Mucosa of stomach (tissue), 1 donor: ENCODE results near the gene GPR75.

ENCODE experiments used
- H3K27me3 ChIP-seq: one replicate; pipeline ENCODE4 v1.7.0; 2013; ENCODE audit warnings: mild to moderate bottlenecking, low read length; ENCODE audit not compliant: control insufficient read depth, insufficient read depth
- H3K36me3 ChIP-seq: one replicate; pipeline ENCODE4 v1.7.0; 2013; ENCODE audit warnings: low read length; ENCODE audit not compliant: control insufficient read depth, insufficient read depth
- H3K4me1 ChIP-seq: one replicate; pipeline ENCODE4 v1.7.0; 2013; ENCODE audit warnings: mild to moderate bottlenecking, low read length; ENCODE audit not compliant: control insufficient read depth, insufficient read depth
- H3K4me3 ChIP-seq: one replicate; pipeline ENCODE4 v1.7.0; 2013; ENCODE audit warnings: low read length
- H3K9ac ChIP-seq: one replicate; pipeline ENCODE4 v1.7.0; 2013; ENCODE audit warnings: mild to moderate bottlenecking, low read length, moderate library complexity
- H3K9me3 ChIP-seq: one replicate; pipeline ENCODE4 v1.7.0; 2013; ENCODE audit warnings: mild to moderate bottlenecking, low read length, moderate library complexity; ENCODE audit not compliant: control insufficient read depth
- donor health status: Pancreatic carcinoma.

Gene GPR75

DNA sequence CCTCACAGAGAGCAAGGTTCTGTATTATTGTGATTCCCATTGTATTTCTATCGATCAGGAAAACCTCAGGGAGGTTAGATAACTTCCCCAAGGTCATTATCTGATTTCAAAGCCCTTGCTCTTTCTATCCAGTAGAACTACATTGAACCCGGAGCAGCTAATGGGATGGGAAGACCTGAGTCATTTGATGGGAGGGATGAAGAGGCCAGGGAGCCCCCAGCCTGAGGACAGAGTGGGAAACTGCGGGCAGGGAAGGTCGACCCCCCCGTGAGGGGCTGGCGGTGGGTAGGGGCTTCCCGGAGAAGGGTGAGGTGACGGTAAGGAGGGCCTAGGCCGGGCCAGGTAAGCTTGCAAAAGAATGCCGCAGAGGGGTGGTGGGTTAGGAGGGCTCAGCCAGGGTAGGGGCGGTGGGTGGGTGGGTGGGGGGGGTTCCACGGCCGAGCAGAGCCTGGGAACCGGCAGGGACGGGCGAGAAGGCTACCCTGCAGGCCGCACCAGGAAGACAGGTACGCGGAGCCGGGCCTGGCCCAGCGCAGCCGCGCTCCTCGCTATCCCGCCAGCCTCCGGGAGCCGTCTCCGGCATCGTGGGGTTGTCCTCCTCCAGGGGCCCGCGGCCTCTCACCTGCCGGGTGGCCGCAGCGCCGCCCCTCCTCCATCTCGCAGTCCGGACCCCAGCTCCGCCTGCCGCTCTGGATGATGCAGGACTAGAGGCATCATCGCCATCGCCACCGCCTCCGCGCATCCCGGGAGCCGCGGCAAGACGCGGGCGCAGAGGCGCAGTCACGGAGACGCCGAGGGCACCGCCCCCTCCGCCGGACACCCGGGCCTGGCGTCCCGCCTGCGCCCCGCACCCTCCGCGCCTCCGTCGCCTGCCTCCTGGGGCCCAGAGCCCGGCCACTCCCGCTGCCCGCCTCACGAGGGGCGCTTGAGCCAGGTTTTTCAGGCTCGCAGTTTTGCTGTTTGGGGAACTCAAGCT is at the start of gene GPR75:
Gene GPR75 (minus strand): TSS at position 762 of the 976 bp plus-strand sequence. CDS start 5,211 bp downstream, outside the sequence.
- Histone ChIP-seq H3K27me3 (no peaks in the 10 kb centered on the region), H3K4me1 (peaks cover 4% of the 10 kb centered on the region), H3K9me3 (no peaks in the 10 kb centered on the region), H3K36me3 (no peaks in the 10 kb centered on the region), H3K9ac (no peak within 1 kb of the TSS), H3K4me3 (no peak within 1 kb of the TSS)

DNA sequence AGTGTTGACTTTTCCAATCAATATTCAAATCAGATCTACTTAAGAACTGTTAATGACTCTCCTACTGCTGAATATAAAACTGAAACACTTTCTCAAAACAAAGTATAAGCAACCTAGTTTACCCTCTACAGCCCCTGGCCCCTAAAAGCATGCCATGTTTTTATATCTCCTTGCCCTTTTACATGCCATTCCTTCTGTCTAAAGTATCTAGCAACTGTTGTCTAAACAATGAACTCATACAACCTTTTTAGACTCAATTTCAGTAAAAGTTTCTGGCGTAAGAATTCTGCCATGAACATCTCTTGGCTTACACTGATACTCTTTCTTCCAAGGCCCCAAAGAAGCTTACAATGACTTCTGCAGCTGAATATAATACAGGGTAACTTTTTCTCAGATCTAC is 47.8 kb upstream of the GPR75 start:
- no peak overlapping the region for H3K9ac ChIP-seq
- no peaks in the 10 kb centered on the region for H3K27me3 ChIP-seq
- H3K4me1 ChIP-seq: no peaks in the 10 kb centered on the region
- peaks cover 4% of the 10 kb centered on the region for H3K36me3 ChIP-seq
- no peaks in the 10 kb centered on the region for H3K9me3 ChIP-seq
- no peak overlapping the region for H3K4me3 ChIP-seq

DNA sequence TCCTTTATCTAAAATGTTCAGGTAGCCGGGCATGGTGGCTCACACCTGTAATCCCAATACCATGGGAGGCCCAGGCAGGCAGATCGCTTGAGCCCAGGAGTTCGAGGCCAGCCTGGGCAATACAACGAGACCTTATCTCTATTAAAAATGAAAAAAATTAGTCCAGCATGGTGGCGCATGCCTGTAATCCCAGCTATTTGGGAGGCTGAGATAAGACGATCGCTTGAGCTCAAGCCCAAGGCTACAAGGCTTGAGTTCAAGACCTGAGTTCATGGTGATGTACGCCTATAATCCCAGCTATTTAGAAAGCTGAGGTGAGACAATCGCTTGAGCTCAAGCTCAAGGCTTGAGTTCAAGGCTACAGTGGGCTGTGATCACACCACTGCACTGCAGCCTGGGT is 45.6 kb upstream of the GPR75 start:
- Histone ChIP-seq H3K9me3 (no peaks in the 10 kb centered on the region), H3K4me3 (no peak overlapping the region), H3K9ac (no peak overlapping the region), H3K27me3 (no peaks in the 10 kb centered on the region), H3K36me3 (peaks cover 4% of the 10 kb centered on the region), H3K4me1 (no peaks in the 10 kb centered on the region)

DNA sequence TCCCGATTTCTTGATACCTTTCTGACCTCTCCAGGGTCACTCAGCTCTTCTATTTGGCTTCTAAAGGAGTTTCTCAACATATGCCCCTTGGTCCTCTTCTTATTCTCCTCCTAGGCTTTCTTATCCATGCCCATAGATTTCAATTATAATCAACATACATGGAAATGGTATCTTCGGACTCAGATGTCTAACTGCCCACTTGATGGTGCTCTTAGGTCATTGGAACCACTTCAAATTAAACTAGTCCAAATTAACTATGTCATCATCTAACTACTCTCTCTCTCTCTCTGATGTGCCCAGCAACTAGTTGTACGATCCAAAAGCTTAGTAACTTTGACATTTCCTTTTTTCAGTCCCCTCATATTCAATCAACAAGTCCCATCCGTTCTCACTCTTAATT is 43.2 kb upstream of the GPR75 start:
- Histone ChIP-seq H3K27me3 (no peaks in the 10 kb centered on the region), H3K4me1 (no peaks in the 10 kb centered on the region), H3K36me3 (peaks cover 9% of the 10 kb centered on the region), H3K4me3 (no peak overlapping the region), H3K9ac (no peak overlapping the region), H3K9me3 (no peaks in the 10 kb centered on the region)

DNA sequence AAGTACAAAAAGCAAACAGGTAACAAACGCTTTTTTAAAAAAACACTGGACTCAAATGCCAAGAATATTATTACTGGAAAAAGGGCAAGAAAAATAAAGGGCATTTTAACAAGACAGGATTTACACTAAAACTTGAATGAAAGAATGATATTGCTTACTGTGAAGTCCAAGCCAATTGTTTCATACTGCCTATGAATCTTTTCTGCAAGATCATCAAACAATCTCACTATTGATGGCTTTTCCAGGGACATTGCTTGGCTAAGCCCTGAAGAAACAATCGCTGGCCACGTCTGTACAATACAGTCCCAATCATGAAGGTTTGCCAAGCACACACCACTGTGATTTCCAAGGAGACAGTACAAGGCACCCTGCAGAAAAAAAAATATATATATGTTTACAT is 41.4 kb upstream of the GPR75 start:
- no peaks in the 10 kb centered on the region for H3K9me3 ChIP-seq

DNA sequence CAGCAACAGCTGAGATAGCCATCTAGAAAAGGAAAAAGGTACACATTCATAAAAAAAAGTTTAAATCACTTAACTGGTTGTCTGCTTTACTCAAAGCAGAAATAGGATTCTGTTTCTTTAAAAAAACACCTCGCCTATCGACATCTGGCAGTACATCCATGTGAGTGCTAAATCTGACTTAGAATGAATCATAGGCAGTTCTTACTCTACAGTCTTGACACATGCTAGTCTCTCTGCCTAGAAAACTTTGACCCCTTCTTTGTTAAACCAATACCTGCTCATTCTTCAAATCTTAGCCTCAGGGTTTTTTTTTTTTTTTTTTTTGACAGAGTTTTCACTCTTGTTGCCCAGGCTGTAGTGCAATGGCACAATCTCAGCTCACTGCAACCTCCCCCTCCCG is 37.1 kb upstream of the GPR75 start:
- Histone ChIP-seq H3K4me1 (peaks cover 5% of the 10 kb centered on the region), H3K36me3 (peaks cover 5% of the 10 kb centered on the region), H3K9me3 (no peaks in the 10 kb centered on the region), H3K4me3 (no peak overlapping the region), H3K27me3 (no peaks in the 10 kb centered on the region), H3K9ac (no peak overlapping the region)

More for the DNA sequence above, 41.4 kb upstream of the GPR75 start:
- Histone ChIP-seq H3K4me1 (peaks cover 5% of the 10 kb centered on the region), H3K27me3 (no peaks in the 10 kb centered on the region), H3K9ac (no peak overlapping the region), H3K36me3 (peaks cover 9% of the 10 kb centered on the region), H3K4me3 (no peak overlapping the region)

DNA sequence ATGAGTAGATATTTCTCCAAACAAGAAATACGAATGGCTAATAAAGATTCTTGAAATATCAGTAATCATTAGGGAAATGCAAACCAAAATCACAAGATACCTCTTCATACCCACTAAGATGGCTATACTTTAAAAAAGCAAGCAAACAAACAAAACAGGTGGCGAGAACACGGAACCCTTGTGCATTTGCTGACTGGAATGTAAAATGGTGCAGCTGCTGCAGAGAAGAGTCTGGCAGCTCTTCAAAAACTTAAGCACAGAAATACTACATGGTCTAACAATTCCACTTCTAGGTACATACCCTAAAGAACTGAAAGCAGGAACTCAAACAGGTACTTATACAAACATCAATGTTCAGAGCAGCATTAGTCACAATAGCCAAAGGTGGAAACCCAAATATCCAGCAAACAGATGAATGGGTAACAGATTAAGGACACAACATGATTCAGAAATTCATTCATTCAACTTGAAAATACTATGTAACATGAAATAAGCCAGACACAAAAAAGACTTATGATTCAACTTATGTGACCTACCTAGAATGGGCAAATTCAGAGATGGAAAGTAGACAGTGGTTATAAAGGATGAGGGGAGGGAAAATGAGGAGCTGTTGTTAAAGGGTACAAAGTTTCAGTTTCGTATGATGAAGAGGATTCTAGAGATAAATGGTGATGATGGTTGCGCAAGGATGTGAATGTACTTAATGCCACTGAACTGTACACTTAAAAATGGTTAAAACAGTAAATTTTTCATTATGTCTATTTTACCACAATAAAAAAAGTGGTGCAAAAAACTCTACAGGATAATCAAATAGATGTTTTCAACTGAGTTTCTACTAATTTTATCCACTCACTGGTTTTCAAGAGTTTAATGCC is 26.9 kb upstream of the GPR75 start:
- no peaks in the 10 kb centered on the region for H3K36me3 ChIP-seq
- H3K4me1 ChIP-seq: no peaks in the 10 kb centered on the region

DNA sequence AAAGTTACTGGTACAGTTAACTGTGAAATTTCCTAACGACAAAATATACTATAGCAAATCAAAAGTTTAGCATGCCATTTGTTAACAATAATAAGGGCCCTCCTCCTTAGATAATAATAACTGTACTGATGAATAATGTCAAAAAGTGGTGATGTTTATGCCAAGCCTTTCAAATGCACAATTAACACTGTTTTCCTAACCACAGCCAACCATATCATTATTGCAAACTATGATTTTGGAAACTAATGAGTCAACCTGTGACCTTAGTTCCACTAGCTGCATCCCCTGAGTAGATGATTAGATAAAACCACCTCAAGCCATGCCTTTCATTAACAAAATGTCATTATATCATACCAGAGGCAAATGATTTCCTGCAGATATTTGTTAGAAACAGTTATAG is 25.1 kb upstream of the GPR75 start:
- no peak overlapping the region for H3K4me3 ChIP-seq
- H3K9me3 ChIP-seq: no peaks in the 10 kb centered on the region
- no peaks in the 10 kb centered on the region for H3K27me3 ChIP-seq
- H3K36me3 ChIP-seq: no peaks in the 10 kb centered on the region
- H3K4me1 ChIP-seq: no peaks in the 10 kb centered on the region
- no peak overlapping the region for H3K9ac ChIP-seq

More for the DNA sequence above, 26.9 kb upstream of the GPR75 start:
- Histone ChIP-seq H3K27me3 (no peaks in the 10 kb centered on the region), H3K4me3 (no peak overlapping the region), H3K9me3 (no peaks in the 10 kb centered on the region), H3K9ac (no peak overlapping the region)

DNA sequence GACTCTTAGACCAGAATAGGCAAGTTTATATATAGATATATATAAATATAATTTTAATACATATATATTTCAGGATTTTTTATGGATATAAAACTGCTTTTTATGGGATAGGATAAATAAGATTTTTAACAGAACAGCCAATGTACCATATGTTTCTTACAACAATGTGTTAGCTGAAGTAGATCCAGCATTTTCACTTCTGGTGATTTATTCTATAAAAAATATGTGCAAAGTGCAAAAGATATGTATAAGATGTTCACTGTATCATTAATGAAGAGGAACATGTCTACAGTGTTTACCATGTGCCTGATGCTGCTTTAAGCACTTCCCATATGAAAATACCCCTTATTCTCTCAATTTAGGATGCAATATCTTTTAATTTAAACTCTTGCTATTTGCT is 22.2 kb upstream of the GPR75 start:
- Histone ChIP-seq H3K36me3 (no peaks in the 10 kb centered on the region), H3K4me1 (no peaks in the 10 kb centered on the region), H3K4me3 (no peak overlapping the region), H3K9me3 (no peaks in the 10 kb centered on the region), H3K27me3 (no peaks in the 10 kb centered on the region), H3K9ac (no peak overlapping the region)

DNA sequence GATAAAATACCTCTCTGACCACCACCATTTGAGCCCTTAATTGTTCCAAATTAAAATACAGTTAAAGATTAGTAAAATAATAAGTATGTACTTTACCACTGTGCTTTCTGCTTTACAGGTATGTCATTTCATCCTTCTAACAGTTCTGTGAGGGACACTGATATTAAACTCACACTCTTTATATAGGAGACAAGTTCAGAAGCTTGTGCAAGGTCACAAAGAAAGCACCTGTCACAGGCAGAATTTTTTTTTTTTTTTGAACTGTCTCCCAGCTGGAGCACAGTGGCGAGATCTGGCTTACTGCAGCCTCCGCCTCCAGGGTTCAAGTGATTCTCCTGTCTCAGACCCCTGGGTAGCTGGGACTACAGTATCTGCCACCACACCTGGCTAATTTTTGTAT is 21.6 kb upstream of the GPR75 start:
- Histone ChIP-seq H3K36me3 (no peaks in the 10 kb centered on the region), H3K9ac (no peak overlapping the region), H3K4me3 (no peak overlapping the region), H3K4me1 (no peaks in the 10 kb centered on the region), H3K9me3 (no peaks in the 10 kb centered on the region), H3K27me3 (no peaks in the 10 kb centered on the region)

DNA sequence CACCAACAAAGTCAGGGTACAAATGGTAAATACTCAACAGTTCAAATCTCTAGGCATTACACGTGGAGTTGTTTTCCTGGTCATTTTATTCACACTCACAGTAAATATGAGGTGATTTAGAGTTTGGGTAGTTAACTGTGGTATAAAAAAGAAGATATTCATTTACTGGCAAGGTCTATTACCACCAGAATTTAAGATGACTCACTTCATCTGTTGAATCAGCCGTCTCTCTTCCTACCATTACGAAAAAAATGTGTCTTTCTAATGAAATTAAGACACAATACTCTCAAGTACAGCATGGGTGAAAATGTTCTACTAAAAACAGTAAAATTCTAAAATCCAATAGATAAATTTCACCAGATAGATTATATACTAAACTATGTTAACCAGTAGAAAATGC is 21.0 kb upstream of the GPR75 start:
- H3K4me1 ChIP-seq: no peaks in the 10 kb centered on the region
- H3K27me3 ChIP-seq: no peaks in the 10 kb centered on the region
- H3K4me3 ChIP-seq: no peak overlapping the region
- no peak overlapping the region for H3K9ac ChIP-seq
- H3K9me3 ChIP-seq: no peaks in the 10 kb centered on the region
- H3K36me3 ChIP-seq: no peaks in the 10 kb centered on the region

DNA sequence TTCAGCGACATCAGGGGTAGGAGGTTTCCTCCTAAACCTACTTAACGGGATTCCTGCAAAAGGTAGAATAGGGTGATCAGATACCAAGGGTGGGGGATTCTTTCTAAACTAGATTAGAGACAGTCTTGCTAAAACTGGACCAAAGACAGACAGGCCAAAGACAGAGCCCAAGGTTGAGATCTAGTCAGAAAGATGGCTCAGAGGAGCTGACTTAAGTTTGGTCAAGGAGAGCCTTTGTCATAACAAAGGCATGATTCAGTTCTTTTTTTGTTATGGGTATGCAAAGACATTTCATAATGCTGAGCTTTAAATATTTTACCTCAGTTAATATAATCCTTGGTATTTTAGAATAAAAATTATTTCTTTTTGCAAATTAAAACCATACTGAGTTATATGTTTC is 17.8 kb upstream of the GPR75 start:
- Histone ChIP-seq H3K9ac (no peak overlapping the region), H3K4me3 (no peak overlapping the region), H3K36me3 (no peaks in the 10 kb centered on the region), H3K4me1 (no peaks in the 10 kb centered on the region), H3K9me3 (no peaks in the 10 kb centered on the region), H3K27me3 (no peaks in the 10 kb centered on the region)
